ENCODE data around the gene NRG2. TPM values are rescaled to one million over a fixed set of nuclear protein-coding genes. Genes with fewer than 3 reads are reported as not detected.

Gene NRG2
- total RNA-seq, 1 experiment from 2014 or later, result 1.8 TPM

- no peak overlapping the region for H3K27ac ChIP-seq (ENCODE audit: low read length)
- DNase-seq, result no peak
- H3K9me2 ChIP-seq (replicated peaks; ENCODE audit: low read length), result no peaks in the 10 kb centered on the region
- H3K36me3 ChIP-seq (ENCODE audit: low read depth, low read length), result no peaks in the 10 kb centered on the region
- H3K4me2 ChIP-seq (ENCODE audit: low read length), result no peak overlapping the region
- no TSS peak for BruUV-seq (replicated peaks)
- intact Hi-C loops (cut with micrococcal nuclease), result no loop called here
- POLR2A ChIA-PET (ENCODE audit: unreplicated experiment), result no interaction called here
- no peaks in the 10 kb centered on the region for H4K20me1 ChIP-seq (ENCODE audit: low read length)
- no peaks in the 10 kb centered on the region for H3K27me3 ChIP-seq (ENCODE audit: low read length)
- H3K9ac ChIP-seq (ENCODE audit: low read length), result no peak overlapping the region
- H3K9me3 ChIP-seq (ENCODE audit: low read length), result no peaks in the 10 kb centered on the region
- TF ChIP-seq EZH2phosphoT487 (IDR thresholded peaks at IDR 0.05; ENCODE audit: borderline replicate concordance, low read length), result no peak
- H2AFZ ChIP-seq (ENCODE audit: low read length), result no peak overlapping the region
- no peaks in the 10 kb centered on the region for H3K79me2 ChIP-seq (ENCODE audit: low read length)
- H3K4me1 ChIP-seq (ENCODE audit: insufficient read depth, low read length), result peaks cover 15% of the 10 kb centered on the region
- H3F3A ChIP-seq (ENCODE audit: low read length, unreplicated experiment), result no peaks in the 10 kb centered on the region
- ATAC-seq, result no peak
- H3K4me3 ChIP-seq (ENCODE audit: low read length), result no peak overlapping the region
- CTCF ChIA-PET, result interaction anchor here (0.5 kb wide), 1 partner anchor 38 kb away, joined by 3 read pairs; no protein-coding TSS in a partner anchor
Observed at GRCh38 chr5:139882316-139882715, 160.8 kb downstream of the NRG2 start.

DNA sequence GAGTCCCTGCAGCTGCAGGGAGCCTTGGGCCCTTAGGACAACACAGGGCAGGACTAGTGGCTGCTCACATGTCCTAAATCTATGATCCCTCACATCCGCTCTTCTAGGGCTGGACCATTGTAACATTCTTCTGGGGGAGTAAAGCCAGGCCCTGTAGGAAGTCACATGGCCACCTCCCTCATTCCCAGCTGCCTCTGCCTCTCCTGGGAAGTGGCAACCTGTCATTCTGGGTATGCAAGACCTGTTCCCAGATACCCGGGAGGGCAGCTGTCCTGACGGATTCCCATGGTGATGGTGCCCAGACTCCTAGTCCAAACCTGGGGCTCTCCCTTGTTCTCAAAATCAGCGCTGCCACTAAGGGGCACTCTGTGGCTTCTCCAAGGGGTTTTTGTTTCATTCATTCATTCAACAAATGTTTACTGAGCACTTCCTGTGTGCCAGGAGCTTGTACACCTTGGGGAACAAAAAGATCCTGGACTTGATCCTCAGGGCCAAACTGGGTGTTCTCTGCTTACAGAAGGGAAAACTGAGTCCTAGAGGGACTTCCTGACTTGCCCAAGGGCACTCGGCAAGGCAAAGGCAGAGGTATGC lies 161.9 kb downstream of the NRG2 start:
- no peak for TF ChIP-seq CTCF (conservative IDR thresholded peaks at IDR 0.05; ENCODE audit: low read depth, low read length)
- no peak for TF ChIP-seq EZH2 (IDR thresholded peaks at IDR 0.05; ENCODE audit: low read length, unreplicated experiment)
- TF ChIP-seq EZH2phosphoT487 (IDR thresholded peaks at IDR 0.05; ENCODE audit: borderline replicate concordance, low read length), result no peak
- Histone ChIP-seq H4K20me1 (ENCODE audit: low read length) (no peaks in the 10 kb centered on the region), H3K9me2 (replicated peaks; ENCODE audit: low read length) (no peaks in the 10 kb centered on the region), H3K4me2 (ENCODE audit: low read length) (no peak overlapping the region), H3K79me2 (ENCODE audit: low read length) (no peaks in the 10 kb centered on the region), H2AFZ (ENCODE audit: low read length) (no peak overlapping the region), H3K36me3 (ENCODE audit: low read depth, low read length) (no peaks in the 10 kb centered on the region), H3K9ac (ENCODE audit: low read length) (no peak overlapping the region), H3K4me3 (ENCODE audit: low read length) (no peak overlapping the region), H3K27me3 (ENCODE audit: low read length) (no peaks in the 10 kb centered on the region), H3F3A (ENCODE audit: low read length, unreplicated experiment) (no peaks in the 10 kb centered on the region), H3K27ac (ENCODE audit: low read length) (no peak overlapping the region), H3K4me1 (ENCODE audit: insufficient read depth, low read length) (peaks cover 25% of the 10 kb centered on the region), H3K9me3 (ENCODE audit: low read length) (no peaks in the 10 kb centered on the region)
- no peak for ATAC-seq
- CTCF ChIA-PET, result no interaction called here
- POLR2A ChIA-PET (ENCODE audit: unreplicated experiment), result no interaction called here
- intact Hi-C loops (cut with micrococcal nuclease), result no loop called here
- no TSS peak for BruUV-seq (replicated peaks)
- no peak for DNase-seq

DNA sequence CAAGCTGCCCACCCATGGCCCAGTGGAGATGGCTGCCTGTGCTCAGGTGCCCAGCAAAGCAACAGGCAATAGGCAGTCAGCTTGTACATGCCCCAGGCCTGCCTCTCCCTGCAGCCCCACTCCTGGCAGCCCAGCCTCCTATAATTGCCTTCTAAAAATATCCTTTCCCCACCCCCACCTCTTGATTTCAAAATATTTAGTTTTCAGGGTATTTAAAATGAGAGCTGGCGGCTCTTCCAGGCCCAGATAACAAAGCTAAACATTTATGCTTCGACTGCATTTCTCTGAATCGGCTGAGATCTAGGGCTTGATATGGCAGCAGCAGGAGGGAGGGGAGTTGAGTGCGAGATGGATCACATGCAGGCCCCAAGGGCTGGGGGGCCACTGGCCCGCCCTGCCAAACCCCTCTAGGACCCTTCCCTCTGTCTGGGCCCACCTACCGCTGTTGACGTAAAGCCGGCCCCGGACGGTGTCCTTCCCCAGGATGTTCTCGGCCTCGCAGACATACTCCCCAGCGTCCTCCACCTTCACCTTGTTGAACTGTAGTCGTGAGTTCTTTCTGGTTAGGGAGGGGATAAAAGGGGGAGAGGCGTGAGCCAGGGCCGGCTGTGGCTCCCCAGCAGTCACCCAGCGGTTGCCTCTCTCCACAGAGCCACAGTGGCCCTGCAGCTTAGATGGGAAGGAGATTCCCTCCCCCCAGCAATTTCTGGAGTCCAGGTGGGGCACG lies 162.5 kb downstream of the NRG2 start:
- ATAC-seq, result no peak
- ChIA-PET POLR2A (ENCODE audit: unreplicated experiment) (no interaction called here), CTCF (no interaction called here)
- Histone ChIP-seq H2AFZ (ENCODE audit: low read length) (no peak overlapping the region), H3K9ac (ENCODE audit: low read length) (no peak overlapping the region), H3K9me2 (replicated peaks; ENCODE audit: low read length) (no peaks in the 10 kb centered on the region), H3K27ac (ENCODE audit: low read length) (no peak overlapping the region), H3K4me3 (ENCODE audit: low read length) (no peak overlapping the region), H3K4me2 (ENCODE audit: low read length) (no peak overlapping the region), H4K20me1 (ENCODE audit: low read length) (no peaks in the 10 kb centered on the region), H3K36me3 (ENCODE audit: low read depth, low read length) (no peaks in the 10 kb centered on the region), H3K79me2 (ENCODE audit: low read length) (no peaks in the 10 kb centered on the region), H3F3A (ENCODE audit: low read length, unreplicated experiment) (no peaks in the 10 kb centered on the region), H3K4me1 (ENCODE audit: insufficient read depth, low read length) (peaks cover 25% of the 10 kb centered on the region), H3K9me3 (ENCODE audit: low read length) (no peaks in the 10 kb centered on the region), H3K27me3 (ENCODE audit: low read length) (no peaks in the 10 kb centered on the region)
- no peak for TF ChIP-seq EZH2phosphoT487 (IDR thresholded peaks at IDR 0.05; ENCODE audit: borderline replicate concordance, low read length)
- intact Hi-C loops (cut with micrococcal nuclease), result no loop called here
- no TSS peak for BruUV-seq (replicated peaks)
- DNase-seq, result no peak

All from PC-3 (cell line).